ENCODE data around the gene GTF2H3. TPM values are rescaled to one million over a fixed set of nuclear protein-coding genes. Genes with fewer than 3 reads are reported as not detected.

Gene GTF2H3
- polyA plus RNA-seq, 3 donors from 2014 or later: 27.8 to 33.7 (median 30.7) TPM

DNA sequence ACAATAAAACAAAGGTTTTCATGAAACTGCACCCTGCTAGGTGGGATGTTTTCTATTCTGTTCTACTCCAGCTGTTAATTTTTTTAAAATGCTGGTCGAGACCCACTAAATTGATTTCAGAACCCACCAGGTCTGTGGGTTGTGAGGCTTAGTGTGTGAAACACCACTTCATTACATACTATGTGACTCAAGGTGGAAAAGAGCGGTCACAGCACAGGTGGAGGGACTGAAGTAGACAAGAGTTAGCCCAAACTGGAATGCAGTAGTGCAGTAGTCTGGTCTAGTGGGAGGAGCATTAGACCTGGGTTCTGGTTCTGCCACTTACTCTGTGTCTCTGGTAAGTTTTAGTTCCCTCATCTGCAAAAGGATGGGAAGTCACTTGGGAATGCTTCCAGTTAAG is 19.5 kb upstream of the GTF2H3 start:
- Mint-ChIP-seq H3K4me3 (no peak overlapping the region), H3K4me1 (peaks cover 0 to 6% of the 10 kb centered on the region in 2 donors), H3K27me3 (ENCODE audit: low read depth in 3 of 3) (no peaks in the 10 kb centered on the region), H3K9me3 (no peaks in the 10 kb centered on the region), H3K36me3 (peaks cover 34 to 52% (median 36%) of the 10 kb centered on the region in 3 donors), H3K27ac (peak overlapping the region in 1 of 6 donors; percentile 29)
- no peak for DNase-seq

- Mint-ChIP-seq H3K9me3 (no peaks in the 10 kb centered on the region), H3K27ac (peak overlapping the region in 1 of 6 donors; percentile 13), H3K4me3 (no peak overlapping the region), H3K4me1 (peaks cover 0 to 6% of the 10 kb centered on the region in 2 donors), H3K27me3 (ENCODE audit: low read depth in 3 of 3) (no peaks in the 10 kb centered on the region), H3K36me3 (peaks cover 32 to 54% (median 36%) of the 10 kb centered on the region in 3 donors)
- DNase-seq: no peak
Observed at GRCh38 chr12:123614531-123614930, 19.1 kb upstream of the GTF2H3 start.

- H3K9me3 Mint-ChIP-seq: no peaks in the 10 kb centered on the region
- peaks cover 0 to 6% of the 10 kb centered on the region in 2 donors for H3K4me1 Mint-ChIP-seq
- no peak for DNase-seq
- no peak overlapping the region for H3K27ac Mint-ChIP-seq
- no peak overlapping the region for H3K4me3 Mint-ChIP-seq
- H3K36me3 Mint-ChIP-seq: peaks cover 23 to 64% (median 31%) of the 10 kb centered on the region in 3 donors
- peaks cover 0 to 3% (median 0%) of the 10 kb centered on the region in 3 donors for H3K27me3 Mint-ChIP-seq (ENCODE audit: low read depth in 3 of 3)
Observed at GRCh38 chr12:123617144-123617543, 16.5 kb upstream of the GTF2H3 start.

- peaks cover 0 to 3% (median 0%) of the 10 kb centered on the region in 3 donors for H3K27me3 Mint-ChIP-seq (ENCODE audit: low read depth in 3 of 3)
- H3K9me3 Mint-ChIP-seq: no peaks in the 10 kb centered on the region
- H3K27ac Mint-ChIP-seq: no peak overlapping the region
- H3K36me3 Mint-ChIP-seq: peaks cover 26 to 60% (median 31%) of the 10 kb centered on the region in 3 donors
- no peak for DNase-seq
- no peak overlapping the region for H3K4me3 Mint-ChIP-seq
- H3K4me1 Mint-ChIP-seq: peaks cover 0 to 6% of the 10 kb centered on the region in 2 donors
Observed at GRCh38 chr12:123617580-123617979, 16.0 kb upstream of the GTF2H3 start.

DNA sequence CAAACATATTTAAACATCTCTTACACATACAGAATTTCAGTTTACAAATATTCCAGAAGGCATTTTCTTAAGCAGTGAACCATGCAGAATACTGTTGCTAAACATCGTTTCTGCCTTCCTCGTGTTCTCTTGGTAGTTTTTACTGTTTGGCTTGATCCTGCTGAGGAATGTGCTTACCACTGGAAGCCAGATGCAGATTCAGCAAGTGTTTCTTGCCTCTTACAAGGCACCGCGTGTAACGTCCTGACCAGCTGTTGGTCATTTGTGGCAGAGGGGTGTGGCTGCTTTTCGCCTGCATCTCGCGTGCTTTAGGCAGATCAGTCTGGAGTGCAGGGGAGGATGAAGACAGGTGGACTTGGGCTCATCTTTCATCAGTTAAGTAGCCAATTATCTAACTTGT is 12.5 kb upstream of the GTF2H3 start:
- H3K36me3 Mint-ChIP-seq: peaks cover 25 to 52% (median 29%) of the 10 kb centered on the region in 3 donors
- H3K27me3 Mint-ChIP-seq (ENCODE audit: low read depth in 3 of 3): peaks cover 0 to 3% (median 0%) of the 10 kb centered on the region in 3 donors

DNA sequence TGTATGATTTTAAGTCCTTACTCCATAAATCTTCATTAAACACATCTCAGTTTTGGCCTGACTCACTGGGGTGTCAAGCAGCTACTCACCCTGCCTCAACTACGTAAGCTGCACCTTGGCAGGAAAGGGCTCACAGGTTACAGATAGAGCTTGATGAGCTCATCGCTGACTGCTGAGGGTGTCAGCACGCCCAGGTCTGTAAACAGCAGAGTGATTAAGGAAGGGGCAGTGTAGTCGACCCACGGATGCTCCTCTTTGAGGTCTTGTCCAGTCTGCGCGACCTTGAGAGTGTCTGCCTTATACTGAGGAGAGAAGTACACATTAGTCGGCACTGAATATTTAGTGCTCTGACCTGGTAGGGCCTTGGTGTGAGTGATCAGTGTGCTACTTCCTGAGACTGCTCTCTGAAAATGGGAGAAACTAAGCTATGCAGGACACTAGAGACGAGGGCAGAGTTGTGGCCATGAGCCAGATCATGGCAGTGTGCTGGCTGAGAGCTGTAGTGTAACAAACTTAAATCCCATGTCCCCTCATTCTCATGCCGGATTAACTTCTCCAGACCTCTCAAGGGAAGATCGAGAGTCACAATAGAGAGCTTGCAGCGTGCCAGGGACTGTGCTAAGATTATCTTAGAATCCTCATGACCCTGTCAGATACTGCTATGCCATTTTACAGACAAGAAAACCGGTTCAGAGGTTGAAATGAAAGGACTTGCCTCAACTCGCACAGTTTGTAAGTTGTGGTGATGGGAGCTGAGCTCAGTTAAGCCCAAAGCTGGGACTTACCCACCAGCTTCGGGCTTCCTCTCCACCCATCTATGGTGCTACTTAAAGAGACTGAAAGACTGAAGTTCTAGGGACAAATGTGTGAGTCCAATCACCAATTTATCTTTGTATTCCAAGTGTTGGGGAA is 11.8 kb upstream of the GTF2H3 start:
- Mint-ChIP-seq H3K27me3 (ENCODE audit: low read depth in 3 of 3) (peaks cover 0 to 3% (median 0%) of the 10 kb centered on the region in 3 donors), H3K4me3 (no peak overlapping the region), H3K27ac (peak overlapping the region in 1 of 6 donors; percentile 13), H3K36me3 (peaks cover 23 to 52% (median 28%) of the 10 kb centered on the region in 3 donors), H3K4me1 (peaks cover 0 to 6% of the 10 kb centered on the region in 2 donors), H3K9me3 (no peaks in the 10 kb centered on the region)
- no peak for DNase-seq

More for the DNA sequence above, 12.5 kb upstream of the GTF2H3 start:
- Mint-ChIP-seq H3K9me3 (no peaks in the 10 kb centered on the region), H3K4me3 (no peak overlapping the region), H3K4me1 (peaks cover 0 to 6% of the 10 kb centered on the region in 2 donors), H3K27ac (peak overlapping the region in 1 of 6 donors; percentile 62)
- no peak for DNase-seq

DNA sequence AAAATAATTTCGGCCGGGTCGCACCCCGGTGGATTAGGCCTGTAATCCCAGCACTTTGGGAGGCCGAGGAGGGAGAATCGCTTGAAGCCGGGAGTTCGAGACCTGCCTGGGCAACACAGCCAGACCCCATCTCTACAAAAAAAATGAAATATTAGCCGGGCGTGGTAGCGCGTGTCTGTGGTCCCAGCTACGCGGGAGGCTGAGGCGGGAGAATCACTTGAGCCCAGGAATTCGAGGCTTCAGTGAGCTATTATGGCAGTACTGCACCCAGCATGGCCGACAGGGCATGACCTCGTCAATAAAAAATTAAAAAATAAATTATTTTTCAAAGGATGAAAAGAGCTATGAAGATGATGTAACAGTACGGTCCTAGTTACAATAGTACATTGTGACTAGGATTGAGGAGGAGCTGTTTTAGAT is 523 bp downstream of the GTF2H3 start:
- DNase-seq: no peak
- H3K4me1 Mint-ChIP-seq: peaks cover 24 to 48% of the 10 kb centered on the region in 2 donors
- H3K4me3 Mint-ChIP-seq: peak overlapping the region; percentile 95 to 99 (median 96)
- peak overlapping the region; percentile 94 to 97 (median 95) for H3K27ac Mint-ChIP-seq
- H3K27me3 Mint-ChIP-seq (ENCODE audit: low read depth in 3 of 3): peaks cover 0 to 10% (median 5%) of the 10 kb centered on the region in 3 donors
- H3K36me3 Mint-ChIP-seq: peaks cover 0 to 11% (median 10%) of the 10 kb centered on the region in 3 donors
- no peaks in the 10 kb centered on the region for H3K9me3 Mint-ChIP-seq

DNA sequence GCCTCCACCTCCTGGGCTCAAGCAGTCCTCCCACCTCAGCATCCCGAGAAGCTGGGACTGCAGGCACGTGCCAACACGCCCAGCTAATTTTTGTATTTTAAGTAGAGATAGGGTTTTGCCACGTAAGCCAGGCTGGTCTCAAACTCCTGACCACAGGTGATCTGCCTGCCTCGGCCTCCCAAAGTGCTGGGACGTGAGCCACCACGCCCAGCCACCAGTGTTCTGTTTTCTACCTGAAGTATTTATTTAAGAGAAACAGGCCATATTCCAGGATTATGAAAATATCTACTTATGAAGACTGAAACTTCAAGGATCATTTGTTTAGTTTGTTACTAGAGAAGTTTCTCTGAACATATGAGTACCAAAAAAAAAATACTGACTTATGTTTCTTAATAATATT is 10.3 kb downstream of the GTF2H3 start:
- no peak for DNase-seq
- Mint-ChIP-seq H3K27ac (peak overlapping the region in 1 of 6 donors; percentile 30), H3K27me3 (ENCODE audit: low read depth in 3 of 3) (no peaks in the 10 kb centered on the region), H3K36me3 (peaks cover 8 to 18% (median 13%) of the 10 kb centered on the region in 3 donors), H3K4me3 (no peak overlapping the region), H3K4me1 (no peaks in the 10 kb centered on the region), H3K9me3 (no peaks in the 10 kb centered on the region)

- peaks cover 8 to 22% (median 13%) of the 10 kb centered on the region in 3 donors for H3K36me3 Mint-ChIP-seq
- H3K4me3 Mint-ChIP-seq: no peak overlapping the region
Observed at GRCh38 chr12:123645380-123645779, 11.8 kb downstream of the GTF2H3 start.

GRCh38 chr12:123645878-123646277 is 12.2 kb downstream of the GTF2H3 start:
- peaks cover 8 to 26% (median 13%) of the 10 kb centered on the region in 3 donors for H3K36me3 Mint-ChIP-seq
- no peaks in the 10 kb centered on the region for H3K9me3 Mint-ChIP-seq
- DNase-seq: no peak
- no peaks in the 10 kb centered on the region for H3K27me3 Mint-ChIP-seq (ENCODE audit: low read depth in 3 of 3)
- no peak overlapping the region for H3K27ac Mint-ChIP-seq
- H3K4me1 Mint-ChIP-seq: no peaks in the 10 kb centered on the region
- no peak overlapping the region for H3K4me3 Mint-ChIP-seq

More at GRCh38 chr12:123645380-123645779, 11.8 kb downstream of the GTF2H3 start:
- H3K9me3 Mint-ChIP-seq: no peaks in the 10 kb centered on the region
- H3K27ac Mint-ChIP-seq: no peak overlapping the region
- no peaks in the 10 kb centered on the region for H3K4me1 Mint-ChIP-seq
- H3K27me3 Mint-ChIP-seq (ENCODE audit: low read depth in 3 of 3): no peaks in the 10 kb centered on the region
- DNase-seq: no peak

DNA sequence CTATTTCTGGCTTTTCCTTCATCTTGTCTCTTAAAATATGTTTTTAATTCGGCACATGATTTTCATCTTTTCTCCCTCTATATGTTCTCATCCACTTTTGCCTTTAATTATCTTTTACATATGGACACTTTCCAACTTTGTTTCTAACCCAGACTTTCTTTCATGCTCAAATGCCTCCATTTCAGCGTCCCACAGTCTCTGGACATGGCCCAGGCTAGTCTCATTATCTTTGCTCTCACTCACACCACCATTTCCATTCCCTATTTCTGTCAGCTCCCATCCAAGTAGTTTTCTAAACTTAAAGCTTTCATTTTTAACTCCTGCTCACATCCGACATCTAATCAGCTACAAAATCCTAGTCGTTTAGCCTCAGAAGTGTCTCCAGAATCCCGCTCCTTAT is 14.8 kb downstream of the GTF2H3 start:
- no peaks in the 10 kb centered on the region for H3K9me3 Mint-ChIP-seq
- H3K27ac Mint-ChIP-seq: no peak overlapping the region
- H3K27me3 Mint-ChIP-seq (ENCODE audit: low read depth in 3 of 3): no peaks in the 10 kb centered on the region
- H3K4me1 Mint-ChIP-seq: no peaks in the 10 kb centered on the region
- no peak overlapping the region for H3K4me3 Mint-ChIP-seq
- H3K36me3 Mint-ChIP-seq: peaks cover 13 to 36% (median 17%) of the 10 kb centered on the region in 3 donors
- no peak for DNase-seq

GRCh38 chr12:123654129-123654701 is 20.6 kb downstream of the GTF2H3 start:
- H3K9me3 Mint-ChIP-seq: no peaks in the 10 kb centered on the region
- no peaks in the 10 kb centered on the region for H3K27me3 Mint-ChIP-seq (ENCODE audit: low read depth in 3 of 3)
- H3K27ac Mint-ChIP-seq: no peak overlapping the region
- no peak overlapping the region for H3K4me3 Mint-ChIP-seq
- H3K4me1 Mint-ChIP-seq: no peaks in the 10 kb centered on the region
- DNase-seq: no peak
- H3K36me3 Mint-ChIP-seq: peaks cover 12 to 38% (median 21%) of the 10 kb centered on the region in 3 donors

- Mint-ChIP-seq H3K4me3 (no peak overlapping the region), H3K9me3 (no peaks in the 10 kb centered on the region), H3K27ac (no peak overlapping the region), H3K4me1 (no peaks in the 10 kb centered on the region), H3K36me3 (peaks cover 12 to 46% (median 27%) of the 10 kb centered on the region in 3 donors), H3K27me3 (ENCODE audit: low read depth in 3 of 3) (no peaks in the 10 kb centered on the region)
- DNase-seq: no peak
Observed at GRCh38 chr12:123655420-123655819, 21.8 kb downstream of the GTF2H3 start.

DNA sequence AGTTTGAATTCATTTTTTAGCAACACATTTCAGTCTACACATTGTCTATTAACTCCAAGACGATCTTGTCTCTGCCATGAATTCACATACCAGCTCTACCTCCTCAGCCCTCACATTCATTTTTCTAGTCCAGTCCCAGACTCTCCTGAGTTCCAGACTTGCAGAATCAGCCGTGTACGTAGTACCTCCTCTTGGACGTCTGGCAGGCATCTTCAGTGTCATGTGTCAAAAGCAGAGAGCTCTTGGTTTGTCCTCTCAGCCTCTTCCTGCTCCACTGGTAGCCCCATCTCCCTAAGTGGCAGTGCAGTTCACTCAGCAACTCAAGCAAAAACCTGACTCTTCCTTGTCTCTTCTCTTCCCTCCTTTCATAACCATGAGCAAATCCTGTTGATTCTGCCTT is 22.8 kb downstream of the GTF2H3 start:
- no peaks in the 10 kb centered on the region for H3K9me3 Mint-ChIP-seq
- peaks cover 12 to 46% (median 27%) of the 10 kb centered on the region in 3 donors for H3K36me3 Mint-ChIP-seq
- H3K27me3 Mint-ChIP-seq (ENCODE audit: low read depth in 3 of 3): no peaks in the 10 kb centered on the region
- no peak for DNase-seq
- H3K27ac Mint-ChIP-seq: peak overlapping the region in 1 of 6 donors; percentile 37
- H3K4me1 Mint-ChIP-seq: no peaks in the 10 kb centered on the region
- H3K4me3 Mint-ChIP-seq: no peak overlapping the region

Measured in immature natural killer cell (primary cell).